OCI-LY1 (cell line): ENCODE data around the gene TUBGCP6.

Experiments used
- CTCF ChIP-seq: fragments of 200-600 bp; sonication (generic), shearing (Covaris generic); IDR thresholded peaks from 2 replicates; pipeline ENCODE4 v1.5.1; 2017; ENCODE audit warnings: mild to moderate bottlenecking, antibody characterized with exemption, low read length, moderate library complexity, mixed read lengths
- EZH2 ChIP-seq: fragments of 200-600 bp; sonication (generic), shearing (Covaris generic); IDR thresholded peaks from 2 replicates; pipeline ENCODE4 v1.8.0; 2017; ENCODE audit warnings: borderline replicate concordance, mixed run types, mild to moderate bottlenecking, antibody characterized with exemption, low read length, moderate library complexity, mixed read lengths

- no peak for TF ChIP-seq CTCF
- TF ChIP-seq EZH2 = no peak
These were observed 620 bp upstream of the TUBGCP6 start for GRCh38 chr22:50245214-50246072.
